Right lung (tissue), 5 donors: ENCODE data around the gene GBA3. TPM values are rescaled to one million over a fixed set of nuclear protein-coding genes. Genes with fewer than 3 reads are reported as not detected.

Experiments used
- DNase-seq, 2 donors: peaks; one replicate each; pipeline ENCODE4 v3.0.0-alpha.2; 2013
- polyA plus RNA-seq, 5 donors: library from polyadenylated mRNA; unstranded; fragments of 120-200 nt; gene quantifications; one replicate each; pipeline versions ENCODE4 v1.2.1 to v1.2.3, GENCODE V29; 2013; ENCODE audit warnings: inconsistent platforms in 1 of 5, low replicate concordance in 1 of 5; ENCODE audit not compliant: insufficient read length in 5 of 5, insufficient read depth in 1 of 5

GBA3 gene
- polyA plus RNA-seq, 5 donors: 0.17 TPM; not detected in 4

GRCh38 chr4:22780317-22780716 lies 87.6 kb downstream of the GBA3 start:
- DNase-seq: no peak

GRCh38 chr4:22780797-22781196 lies 88.1 kb downstream of the GBA3 start:
- no peak for DNase-seq

GRCh38 chr4:22787753-22788375 lies 95.1 kb downstream of the GBA3 start:
- DNase-seq: no peak

- no peak for DNase-seq
These were observed 97.9 kb downstream of the GBA3 start for GRCh38 chr4:22790631-22791030.

- DNase-seq: no peak
These were observed 102.0 kb downstream of the GBA3 start for GRCh38 chr4:22794732-22795131.

GRCh38 chr4:22801391-22801790 lies 108.7 kb downstream of the GBA3 start:
- no peak for DNase-seq

- DNase-seq: no peak
These were observed 110.1 kb downstream of the GBA3 start for GRCh38 chr4:22802876-22803275.

- no peak for DNase-seq
These were observed 110.8 kb downstream of the GBA3 start for GRCh38 chr4:22803512-22803911.

GRCh38 chr4:22814906-22815305 lies 122.2 kb downstream of the GBA3 start:
- no peak for DNase-seq

GRCh38 chr4:22824091-22824490 lies 131.4 kb downstream of the GBA3 start:
- no peak for DNase-seq

GRCh38 chr4:22842360-22843018 lies 149.8 kb downstream of the GBA3 start:
- no peak for DNase-seq

GRCh38 chr4:22848332-22848731 lies 155.6 kb downstream of the GBA3 start:
- no peak for DNase-seq

GRCh38 chr4:22850055-22850454 lies 157.3 kb downstream of the GBA3 start:
- DNase-seq: no peak

- no peak for DNase-seq
These were observed 157.9 kb downstream of the GBA3 start for GRCh38 chr4:22850630-22851029.

- DNase-seq: no peak
These were observed 164.7 kb downstream of the GBA3 start for GRCh38 chr4:22857411-22857810.

- no peak for DNase-seq
These were observed 166.6 kb downstream of the GBA3 start for GRCh38 chr4:22859318-22859717.

Other genes starting within 250 kb of the GBA3 start
- gene ADGRA3, start 176.9 kb upstream of the GBA3 start, polyA plus RNA-seq: 10 to 100 TPM; 54.6 to 69.0 (median 65.8) TPM